Mesenchymal stem cell (in vitro differentiated cells and primary cell): Measurements from ENCODE around the gene STX18.

ENCODE experiments used
- DNase-seq: peaks from one replicate; pipeline ENCODE4 v3.0.0-alpha.2; 2013
- H2AFZ ChIP-seq: one replicate; pipeline ENCODE4 v1.6.1; 2013; ENCODE audit warnings: low read depth, mild to moderate bottlenecking, control low read depth, inconsistent platforms, low read length, moderate library complexity
- H2AK5ac ChIP-seq: 2 replicates; pipeline ENCODE4 v1.6.1; 2013; ENCODE audit warnings: low read length, moderate library complexity, mild to moderate bottlenecking, inconsistent platforms; ENCODE audit not compliant: severe bottlenecking
- H2BK120ac ChIP-seq: one replicate; pipeline ENCODE4 v1.6.1; 2013; ENCODE audit warnings: low read depth, mild to moderate bottlenecking, inconsistent platforms, low read length, moderate library complexity
- H2BK12ac ChIP-seq, 2 experiments: one replicate each; pipeline ENCODE4 v1.6.1; 2013; ENCODE audit warnings: inconsistent platforms in 2 of 2, low read length in 2 of 2, mild to moderate bottlenecking in 2 of 2, moderate library complexity in 2 of 2, control low read depth in 1 of 2
- H2BK15ac ChIP-seq: one replicate; pipeline ENCODE4 v1.6.1; 2013; ENCODE audit warnings: mild to moderate bottlenecking, low read depth, inconsistent platforms; ENCODE audit not compliant: poor library complexity, severe bottlenecking
- H2BK5ac ChIP-seq: 2 replicates; pipeline ENCODE4 v1.6.1; 2013; ENCODE audit warnings: low read depth, mild to moderate bottlenecking, low read length, control low read depth, inconsistent platforms; ENCODE audit not compliant: poor library complexity, severe bottlenecking
- H3K14ac ChIP-seq, 2 experiments: one replicate each; pipeline ENCODE4 v1.6.1; 2013; ENCODE audit warnings: inconsistent platforms in 2 of 2, low read length in 2 of 2, control low read depth in 1 of 2, mild to moderate bottlenecking in 1 of 2, moderate library complexity in 1 of 2
- H3K18ac ChIP-seq, 2 experiments: one replicate each; pipeline ENCODE4 v1.6.1; 2013; ENCODE audit warnings: inconsistent platforms in 2 of 2, low read length in 2 of 2, control low read depth in 1 of 2, low read depth in 1 of 2, mild to moderate bottlenecking in 1 of 2
- H3K23ac ChIP-seq, 2 experiments: one replicate each; pipeline ENCODE4 v1.6.1; 2013; ENCODE audit warnings: inconsistent platforms in 2 of 2, low read length in 2 of 2, mild to moderate bottlenecking in 2 of 2, moderate library complexity in 2 of 2, control low read depth in 1 of 2
- H3K27ac ChIP-seq: 2 replicates; pipeline ENCODE4 v1.5.1; 2013; ENCODE audit warnings: mild to moderate bottlenecking, moderate library complexity, low read length, control low read depth, inconsistent platforms; ENCODE audit not compliant: poor library complexity, severe bottlenecking
- H3K27me3 ChIP-seq, 2 experiments: 2 replicates each; pipeline versions ENCODE4 v1.6.1 to v1.7.0; 2013; ENCODE audit warnings: low read length in 2 of 2, mild to moderate bottlenecking in 2 of 2, moderate library complexity in 2 of 2, control low read depth in 1 of 2, inconsistent platforms in 1 of 2; ENCODE audit not compliant: control insufficient read depth in 1 of 2, insufficient read depth in 1 of 2
- H3K36me3 ChIP-seq, 2 experiments: 2 replicates each; pipeline versions ENCODE4 v1.6.1 to v1.7.0; 2013; ENCODE audit warnings: low read length in 2 of 2, control low read depth in 1 of 2, inconsistent platforms in 1 of 2, low read depth in 1 of 2, mild to moderate bottlenecking in 1 of 2; ENCODE audit not compliant: insufficient read depth in 2 of 2, control insufficient read depth in 1 of 2
- H3K4ac ChIP-seq, 2 experiments: one replicate each; pipeline ENCODE4 v1.6.1; 2013; ENCODE audit warnings: inconsistent platforms in 2 of 2, low read length in 2 of 2, mild to moderate bottlenecking in 2 of 2, moderate library complexity in 2 of 2, control low read depth in 1 of 2, low read depth in 1 of 2
- H3K4me1 ChIP-seq: 2 replicates; pipeline ENCODE4 v1.6.1; 2013; ENCODE audit warnings: low read depth, low read length, control low read depth; ENCODE audit not compliant: control insufficient read depth, insufficient read depth
- H3K4me2 ChIP-seq: 2 replicates; pipeline ENCODE4 v1.6.1; 2013; ENCODE audit warnings: low read length, mild to moderate bottlenecking, inconsistent platforms; ENCODE audit not compliant: poor library complexity, severe bottlenecking
- H3K4me3 ChIP-seq, 2 experiments: 2 replicates each; pipeline versions ENCODE4 v1.5.1 to v1.7.0; 2013; ENCODE audit warnings: low read length in 2 of 2, mild to moderate bottlenecking in 2 of 2, control low read depth in 1 of 2, low read depth in 1 of 2; ENCODE audit not compliant: insufficient read depth in 1 of 2
- H3K79me1 ChIP-seq: replicated peaks from 2 replicates; pipeline ENCODE4 v1.6.1; 2013; ENCODE audit warnings: mild to moderate bottlenecking, control low read depth, low read length, inconsistent platforms; ENCODE audit not compliant: poor library complexity, severe bottlenecking
- H3K9ac ChIP-seq: 2 replicates; pipeline ENCODE4 v1.7.0; 2013; ENCODE audit warnings: mild to moderate bottlenecking, low read length, moderate library complexity
- H3K9me3 ChIP-seq: 2 replicates; pipeline ENCODE4 v1.7.0; 2013; ENCODE audit warnings: mild to moderate bottlenecking, low read length; ENCODE audit not compliant: control insufficient read depth
- H4K8ac ChIP-seq: one replicate; pipeline ENCODE4 v1.6.1; 2013; ENCODE audit warnings: inconsistent platforms, mild to moderate bottlenecking, low read length, moderate library complexity
- H4K91ac ChIP-seq: one replicate; pipeline ENCODE4 v1.6.1; 2013; ENCODE audit warnings: mild to moderate bottlenecking, low read length, inconsistent platforms
- WGBS: methylation state at CpG from one replicate; pipeline ENCODE4 v1.1.7; 2013; ENCODE audit warnings: mixed read lengths; 5-methylcytosine and 5-hydroxymethylcytosine counted together

STX18 gene

DNA sequence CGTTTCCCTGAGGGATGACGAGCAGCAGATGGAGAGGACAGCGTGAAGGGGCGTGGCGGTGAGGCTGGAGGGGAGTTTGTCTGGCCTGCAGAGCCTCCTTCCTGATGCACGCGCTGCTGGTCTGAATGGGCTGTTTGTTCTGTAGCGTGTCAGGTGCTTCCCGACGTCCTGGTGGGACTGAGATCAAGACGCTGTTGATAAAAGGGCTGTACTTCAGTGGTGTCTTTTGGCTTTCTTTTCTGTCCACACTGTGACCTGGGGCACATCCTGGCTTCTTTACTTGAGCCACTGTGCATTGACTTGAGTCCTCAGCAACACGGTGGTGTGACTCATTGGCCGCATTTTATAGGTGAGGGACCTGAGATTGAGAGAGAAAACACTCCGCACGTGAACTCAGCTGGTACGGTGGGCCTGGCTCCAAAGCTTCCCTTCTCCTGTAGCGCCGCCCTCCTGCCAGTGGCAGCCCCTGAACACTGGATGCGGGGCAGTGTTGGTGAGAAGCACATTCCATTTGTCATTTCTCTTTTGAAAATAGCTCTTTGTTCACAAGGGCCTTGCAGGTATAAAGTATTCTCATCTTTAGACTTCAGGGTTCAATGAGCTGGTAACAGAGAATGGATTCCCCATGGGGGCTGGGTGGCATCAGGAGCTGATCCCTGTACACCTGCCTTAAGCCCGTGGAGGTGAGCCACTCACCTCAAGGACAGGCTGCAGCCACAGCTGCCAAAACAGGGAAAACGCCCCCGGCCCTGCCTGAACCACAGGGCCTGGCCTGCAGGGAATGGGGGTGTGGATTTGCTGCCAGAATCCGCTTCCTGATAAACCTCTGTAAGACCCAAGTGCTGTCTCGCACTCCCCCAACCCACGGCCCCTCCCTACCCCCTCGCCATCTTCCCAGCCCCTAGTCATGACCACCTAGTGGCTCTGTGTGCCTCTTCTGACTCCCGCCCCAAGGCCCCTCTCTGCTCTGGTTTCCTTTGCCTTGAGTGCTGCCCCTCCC lies 125.7 kb downstream of the STX18 start:
- WGBS: 92% methylated on average over 27 of the region's 27 CpGs
- H3K27me3 ChIP-seq: peaks cover 0 to 5% of the 10 kb centered on the region in 2 experiments

DNA sequence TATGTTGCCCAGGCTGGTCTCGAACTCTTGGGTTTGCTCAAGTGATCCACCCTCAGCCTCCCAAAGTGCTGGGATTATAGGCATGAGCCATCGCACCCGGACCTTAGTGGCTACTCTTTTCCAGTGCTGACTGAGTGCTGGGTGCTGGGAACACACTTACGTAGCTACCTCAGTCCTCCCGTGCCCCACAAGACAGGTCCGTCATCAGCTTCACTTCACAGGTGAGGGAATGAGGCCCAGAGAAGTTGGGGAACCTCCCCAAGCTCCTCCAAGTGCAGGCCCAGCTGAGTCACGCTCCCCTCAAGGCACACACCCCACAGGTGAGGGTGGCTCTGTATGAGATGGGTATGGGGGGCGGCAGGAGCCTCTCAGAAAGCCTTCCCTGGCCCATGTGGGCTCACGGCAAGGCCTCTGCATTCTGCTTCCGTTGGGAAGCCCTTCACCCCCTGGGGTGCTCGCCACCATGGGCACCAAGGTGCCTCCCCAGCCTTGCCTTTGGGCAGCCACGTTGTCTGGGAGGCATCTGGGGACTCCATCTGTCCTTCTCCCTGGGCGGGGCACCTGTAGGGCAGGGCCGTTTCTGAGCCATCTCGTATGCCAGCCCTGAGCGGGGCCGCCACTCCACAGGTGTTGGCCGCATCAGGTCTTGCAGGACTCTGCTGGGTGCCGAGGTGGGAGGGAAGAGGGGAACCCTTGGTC lies 126.6 kb downstream of the STX18 start:
- Histone ChIP-seq H3K79me1 (no peaks in the 10 kb centered on the region), H3K4me1 (no peaks in the 10 kb centered on the region), H3K9ac (no peak overlapping the region), H2BK5ac (no peak overlapping the region), H3K9me3 (no peaks in the 10 kb centered on the region), H2AK5ac (no peak overlapping the region), H4K8ac (no peak overlapping the region), H3K27me3 (peaks cover 0 to 5% of the 10 kb centered on the region in 2 experiments), H3K27ac (no peak overlapping the region), H3K18ac (no peak overlapping the region), H3K23ac (no peak overlapping the region), H2BK120ac (no peak overlapping the region), H2AFZ (no peak overlapping the region), H3K4me3 (no peak overlapping the region), H3K4me2 (no peak overlapping the region), H3K14ac (no peak overlapping the region), H3K36me3 (peaks cover 38 to 43% of the 10 kb centered on the region in 2 experiments), H2BK15ac (no peak overlapping the region), H4K91ac (no peak overlapping the region), H3K4ac (no peak overlapping the region), H2BK12ac (no peak overlapping the region)
- WGBS: 95% methylated on average over 18 of the region's 19 CpGs
- DNase-seq: no peak

More for the DNA sequence above, 125.7 kb downstream of the STX18 start:
- Histone ChIP-seq H4K91ac (no peak overlapping the region), H3K79me1 (no peaks in the 10 kb centered on the region), H3K14ac (no peak overlapping the region), H3K27ac (no peak overlapping the region), H3K4me1 (no peaks in the 10 kb centered on the region), H3K36me3 (peaks cover 45 to 52% of the 10 kb centered on the region in 2 experiments), H2BK120ac (no peak overlapping the region), H3K18ac (no peak overlapping the region), H3K23ac (no peak overlapping the region), H3K9ac (no peak overlapping the region), H2BK15ac (no peak overlapping the region), H3K4me3 (no peak overlapping the region), H3K9me3 (no peaks in the 10 kb centered on the region), H2BK12ac (no peak overlapping the region), H4K8ac (no peak overlapping the region), H3K4ac (no peak overlapping the region), H2AFZ (no peak overlapping the region), H3K4me2 (no peak overlapping the region), H2BK5ac (no peak overlapping the region), H2AK5ac (no peak overlapping the region)
- DNase-seq: no peak

DNA sequence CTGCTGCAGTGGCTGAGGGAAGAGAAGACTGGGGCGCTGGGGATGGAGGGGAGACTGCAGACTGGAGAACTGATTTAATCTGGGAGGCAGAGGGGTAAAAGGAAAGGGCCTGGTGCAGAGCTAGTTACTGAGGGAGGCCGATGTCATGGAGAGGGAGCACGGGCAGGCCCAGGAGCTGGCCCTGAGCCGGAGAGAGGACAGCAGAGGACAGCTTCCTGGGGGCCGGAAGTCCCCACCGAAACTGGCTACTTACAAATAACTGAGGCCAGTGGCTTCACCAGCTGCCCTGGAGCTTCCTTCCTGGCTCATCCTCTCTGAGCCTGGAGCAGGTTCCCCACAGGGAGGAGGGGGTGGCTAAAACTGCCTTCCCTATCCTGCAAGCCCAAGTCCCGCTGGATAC lies 128.0 kb downstream of the STX18 start:
- Histone ChIP-seq H3K27me3 (peaks cover 0 to 15% of the 10 kb centered on the region in 2 experiments), H3K14ac (no peak overlapping the region), H2BK15ac (no peak overlapping the region), H3K79me1 (no peaks in the 10 kb centered on the region), H3K4me2 (no peak overlapping the region), H3K27ac (no peak overlapping the region), H3K9ac (no peak overlapping the region), H3K4me1 (no peaks in the 10 kb centered on the region), H2BK12ac (no peak overlapping the region), H3K4ac (no peak overlapping the region), H4K91ac (no peak overlapping the region), H2BK120ac (no peak overlapping the region), H3K9me3 (no peaks in the 10 kb centered on the region), H2AK5ac (no peak overlapping the region), H3K23ac (no peak overlapping the region), H4K8ac (no peak overlapping the region), H3K36me3 (peaks cover 25 to 29% of the 10 kb centered on the region in 2 experiments), H3K18ac (no peak overlapping the region), H2AFZ (no peak overlapping the region), H2BK5ac (no peak overlapping the region), H3K4me3 (no peak overlapping the region)
- 91% methylated on average over 4 of the region's 7 CpGs for WGBS
- DNase-seq: no peak

DNA sequence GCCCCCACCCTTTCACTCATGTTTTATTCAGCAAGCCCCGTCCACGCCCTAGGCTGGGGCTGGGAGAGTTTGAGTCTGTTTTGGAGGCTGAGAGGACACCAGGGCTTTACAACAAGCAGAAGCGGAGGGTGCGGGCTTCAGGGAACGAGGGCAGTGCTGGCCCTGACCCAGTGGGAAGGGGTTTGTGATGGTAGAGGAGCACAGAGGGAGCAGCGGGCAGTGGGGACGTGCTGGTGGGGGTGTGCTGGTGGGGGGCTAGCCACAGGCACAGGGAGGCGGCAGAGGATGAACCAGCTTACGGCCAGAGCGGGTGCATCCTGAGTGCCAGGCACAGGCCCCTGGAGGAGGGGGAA lies 128.5 kb downstream of the STX18 start:
- Histone ChIP-seq H3K27me3 (peaks cover 0 to 19% of the 10 kb centered on the region in 2 experiments), H4K8ac (no peak overlapping the region)

More for the DNA sequence above, 128.5 kb downstream of the STX18 start:
- H2BK12ac ChIP-seq: no peak overlapping the region
- no peak overlapping the region for H2AFZ ChIP-seq
- no peak overlapping the region for H4K91ac ChIP-seq
- no peak overlapping the region for H3K23ac ChIP-seq
- H3K4me2 ChIP-seq: no peak overlapping the region
- H2BK120ac ChIP-seq: no peak overlapping the region
- H2BK5ac ChIP-seq: no peak overlapping the region
- no peak for DNase-seq
- no peaks in the 10 kb centered on the region for H3K79me1 ChIP-seq
- H3K9ac ChIP-seq: no peak overlapping the region
- H3K27ac ChIP-seq: no peak overlapping the region
- H3K18ac ChIP-seq: no peak overlapping the region
- H3K4ac ChIP-seq: no peak overlapping the region
- H2BK15ac ChIP-seq: no peak overlapping the region
- no peak overlapping the region for H3K14ac ChIP-seq
- no peak overlapping the region for H2AK5ac ChIP-seq
- H3K9me3 ChIP-seq: no peaks in the 10 kb centered on the region
- 95% methylated on average over 10 of the region's 10 CpGs for WGBS
- peaks cover 21 to 24% of the 10 kb centered on the region in 2 experiments for H3K36me3 ChIP-seq
- no peak overlapping the region for H3K4me3 ChIP-seq
- H3K4me1 ChIP-seq: no peaks in the 10 kb centered on the region
